H9 (cell line): ENCODE results near the gene NEUROD4. TPM values are rescaled to one million over a fixed set of nuclear protein-coding genes. Genes with fewer than 3 reads are reported as not detected.

Source experiments
- DNase-seq: peaks from one replicate; pipeline ENCODE4 v3.0.0-alpha.2; 2017
- H2AFZ ChIP-seq: one replicate; pipeline ENCODE4 v1.6.1; 2013; ENCODE audit warnings: mild to moderate bottlenecking, low read length, control low read depth, moderate library complexity
- H2AK5ac ChIP-seq: 2 replicates; pipeline ENCODE4 v1.6.1; 2013; ENCODE audit warnings: low read length, control low read depth, mixed read lengths; ENCODE audit not compliant: insufficient read length
- H2BK120ac ChIP-seq: one replicate; pipeline ENCODE4 v1.6.1; 2013; ENCODE audit warnings: low read depth, mild to moderate bottlenecking, low read length, control low read depth, inconsistent platforms; ENCODE audit not compliant: poor library complexity, severe bottlenecking
- H2BK12ac ChIP-seq: 2 replicates; pipeline ENCODE4 v1.6.1; 2013; ENCODE audit warnings: low read length, control low read depth, mixed read lengths, low read depth; ENCODE audit not compliant: insufficient read length
- H2BK15ac ChIP-seq: 2 replicates; pipeline ENCODE4 v1.6.1; 2013; ENCODE audit warnings: low read depth, low read length, control low read depth
- H2BK20ac ChIP-seq: one replicate; pipeline ENCODE4 v1.6.1; 2013; ENCODE audit warnings: low read depth, mild to moderate bottlenecking, low read length, control low read depth, inconsistent platforms; ENCODE audit not compliant: poor library complexity, severe bottlenecking
- H2BK5ac ChIP-seq: 2 replicates; pipeline ENCODE4 v1.6.1; 2013; ENCODE audit warnings: low read length, control low read depth, mixed read lengths; ENCODE audit not compliant: insufficient read length
- H3K14ac ChIP-seq: 2 replicates; pipeline ENCODE4 v1.6.1; 2013; ENCODE audit warnings: low read length, control low read depth; ENCODE audit not compliant: insufficient read depth
- H3K18ac ChIP-seq: 2 replicates; pipeline ENCODE4 v1.6.1; 2013; ENCODE audit warnings: low read depth, mild to moderate bottlenecking, mixed read lengths, low read length, control low read depth; ENCODE audit not compliant: insufficient read length
- H3K23ac ChIP-seq: 2 replicates; pipeline ENCODE4 v1.6.1; 2013; ENCODE audit warnings: low read length, control low read depth, mixed read lengths, low read depth; ENCODE audit not compliant: insufficient read length
- H3K23me2 ChIP-seq: 2 replicates; pipeline ENCODE4 v1.6.1; 2013; ENCODE audit warnings: low read depth, mild to moderate bottlenecking, mixed read lengths, low read length, control low read depth; ENCODE audit not compliant: insufficient read length, poor library complexity, severe bottlenecking
- H3K27ac ChIP-seq: 2 replicates; pipeline ENCODE4 v1.5.1; 2013; ENCODE audit warnings: low read length, control low read depth, mixed read lengths, low read depth; ENCODE audit not compliant: insufficient read length
- H3K27me3 ChIP-seq: 2 replicates; pipeline ENCODE4 v1.6.1; 2013; ENCODE audit warnings: low read length, control low read depth, inconsistent platforms; ENCODE audit not compliant: insufficient read depth
- H3K4ac ChIP-seq: 2 replicates; pipeline ENCODE4 v1.6.1; 2013; ENCODE audit warnings: low read depth, mild to moderate bottlenecking, control low read depth, inconsistent platforms, low read length, moderate library complexity
- H3K4me1 ChIP-seq: 2 replicates; pipeline ENCODE4 v1.6.1; 2013; ENCODE audit warnings: low read length, control low read depth, inconsistent platforms; ENCODE audit not compliant: insufficient read depth
- H3K4me2 ChIP-seq: 2 replicates; pipeline ENCODE4 v1.6.1; 2013; ENCODE audit warnings: low read length, control low read depth, mixed read lengths; ENCODE audit not compliant: insufficient read length, insufficient read depth
- H3K56ac ChIP-seq: 2 replicates; pipeline ENCODE4 v1.6.1; 2013; ENCODE audit warnings: low read depth, mild to moderate bottlenecking, mixed read lengths, low read length, control low read depth; ENCODE audit not compliant: insufficient read length
- H3K79me1 ChIP-seq: 2 replicates; pipeline ENCODE4 v1.6.1; 2013; ENCODE audit warnings: low read depth, mild to moderate bottlenecking, moderate library complexity, low read length, control low read depth, inconsistent platforms; ENCODE audit not compliant: insufficient read depth, poor library complexity, severe bottlenecking
- H3K79me2 ChIP-seq: 2 replicates; pipeline ENCODE4 v1.6.1; 2013; ENCODE audit warnings: low read length, control low read depth, inconsistent platforms; ENCODE audit not compliant: insufficient read depth
- H3K9ac ChIP-seq: 2 replicates; pipeline ENCODE4 v1.6.1; 2013; ENCODE audit warnings: low read length, control low read depth, mixed read lengths; ENCODE audit not compliant: insufficient read length; ENCODE audit errors: extremely low read depth
- H3K9me3 ChIP-seq: one replicate; pipeline ENCODE4 v1.6.1; 2013; ENCODE audit warnings: low read depth, low read length, inconsistent platforms; ENCODE audit not compliant: control insufficient read depth
- H3T11ph ChIP-seq: one replicate; pipeline ENCODE4 v1.6.1; 2013; ENCODE audit warnings: mild to moderate bottlenecking, low read length, control low read depth, inconsistent platforms
- H4K20me1 ChIP-seq: one replicate; pipeline ENCODE4 v1.6.1; 2013; ENCODE audit not compliant: control insufficient read depth, insufficient read length, insufficient read depth
- H4K5ac ChIP-seq: 2 replicates; pipeline ENCODE4 v1.6.1; 2013; ENCODE audit warnings: low read depth, mild to moderate bottlenecking, mixed read lengths, low read length, control low read depth; ENCODE audit not compliant: insufficient read length
- H4K8ac ChIP-seq: replicated peaks from 2 replicates; pipeline ENCODE4 v1.6.1; 2013; ENCODE audit warnings: low read length, control low read depth, mixed read lengths, low read depth; ENCODE audit not compliant: insufficient read length
- H4K91ac ChIP-seq: 2 replicates; pipeline ENCODE4 v1.6.1; 2013; ENCODE audit warnings: low read depth, mild to moderate bottlenecking, moderate library complexity, mixed read lengths, low read length, control low read depth; ENCODE audit not compliant: insufficient read length
- H3K27ac Mint-ChIP-seq, 3 experiments: 2 replicates in 2 of 3; 3 replicates in 1 of 3; pipeline ENCODE4 v1.8.0; 2020 to 2021; ENCODE audit warnings: mixed read lengths in 3 of 3, mild to moderate bottlenecking in 1 of 3, moderate library complexity in 1 of 3
- H3K27me3 Mint-ChIP-seq: 2 replicates; pipeline ENCODE4 v1.8.0; 2021; ENCODE audit warnings: low read depth, mild to moderate bottlenecking, moderate library complexity, mixed read lengths
- H3K36me3 Mint-ChIP-seq, 3 experiments: 2 replicates in 2 of 3; 3 replicates in 1 of 3; pipeline ENCODE4 v1.8.0; 2020 to 2021; ENCODE audit warnings: low read depth in 3 of 3, mixed read lengths in 3 of 3; ENCODE audit not compliant: insufficient read depth in 1 of 3
- H3K4me1 Mint-ChIP-seq, 2 experiments: 2 replicates each; pipeline ENCODE4 v1.8.0; 2020; ENCODE audit warnings: mixed read lengths in 2 of 2
- H3K4me3 Mint-ChIP-seq, 2 experiments: 2 replicates in 1 of 2; 3 replicates in 1 of 2; pipeline ENCODE4 v1.8.0; 2020 to 2021; ENCODE audit warnings: mild to moderate bottlenecking in 2 of 2, mixed read lengths in 2 of 2, moderate library complexity in 1 of 2
- H3K9me3 Mint-ChIP-seq, 2 experiments: 2 replicates in 1 of 2; 3 replicates in 1 of 2; pipeline ENCODE4 v1.8.0; 2020; ENCODE audit warnings: mild to moderate bottlenecking in 2 of 2, mixed read lengths in 2 of 2, moderate library complexity in 1 of 2
- CTCF ChIP-seq: fragments of 200-600 bp; sonication (generic); conservative IDR thresholded peaks from 3 replicates; pipeline ENCODE4 v1.8.0; 2021; ENCODE audit warnings: antibody characterized with exemption, mild to moderate bottlenecking
- WGBS: extraction: QIAGEN DNeasy Blood & Tissue Kit; methylation state at CpG from one replicate; pipeline ENCODE4 v1.1.7; 2013; ENCODE audit warnings: missing lambda C conversion rate, low lambda C conversion rate, mixed read lengths; ENCODE audit not compliant: insufficient read length; ENCODE audit errors: extremely low coverage; 5-methylcytosine and 5-hydroxymethylcytosine counted together
- total RNA-seq: library from RNA; stranded (reverse); gene quantifications from 2 replicates; pipeline ENCODE4 v1.2.1, GENCODE V29; 2021

The NEUROD4 gene
- total RNA-seq, 1 experiment from 2014 or later: not detected

GRCh38 chr12:54973556-54973955, 46.2 kb upstream of the NEUROD4 start:
- no peaks in the 10 kb centered on the region for H3K27me3 ChIP-seq
- H4K20me1 ChIP-seq: no peaks in the 10 kb centered on the region
- H3K18ac ChIP-seq: no peak overlapping the region
- no peak overlapping the region for H3K4ac ChIP-seq
- H2BK12ac ChIP-seq: no peak overlapping the region
- H3K79me2 ChIP-seq: no peaks in the 10 kb centered on the region
- H3K9ac ChIP-seq: no peak overlapping the region
- H2AK5ac ChIP-seq: no peak overlapping the region
- no peak overlapping the region for H3K14ac ChIP-seq
- H3K36me3 Mint-ChIP-seq: no peaks in the 10 kb centered on the region
- H2BK15ac ChIP-seq: no peak overlapping the region
- H3K56ac ChIP-seq: no peak overlapping the region
- H2BK120ac ChIP-seq: no peak overlapping the region
- no peak overlapping the region for H2BK20ac ChIP-seq
- no peak overlapping the region for H3K4me2 ChIP-seq
- no peak overlapping the region for H4K8ac ChIP-seq
- H3K23ac ChIP-seq: no peak overlapping the region
- no peak overlapping the region for H4K91ac ChIP-seq
- H3K23me2 ChIP-seq: no peaks in the 10 kb centered on the region
- DNase-seq: no peak
- H3K9me3 Mint-ChIP-seq: no peaks in the 10 kb centered on the region; a peak in 1 of 5 replicates
- no CpG with 5 or more reads among the region's 3 CpGs for WGBS
- H3K27ac ChIP-seq: no peak overlapping the region
- no peak overlapping the region for H3K27ac Mint-ChIP-seq
- peaks cover 14 to 15% of the 10 kb centered on the region in 2 experiments for H3K4me1 Mint-ChIP-seq
- H2AFZ ChIP-seq: no peak overlapping the region
- no peak overlapping the region for H4K5ac ChIP-seq
- H3K27me3 Mint-ChIP-seq: no peaks in the 10 kb centered on the region
- no peaks in the 10 kb centered on the region; the same call in 1 of the 2 replicates for H3K4me1 ChIP-seq
- no peaks in the 10 kb centered on the region for H3K79me1 ChIP-seq
- H3T11ph ChIP-seq: no peak overlapping the region
- TF ChIP-seq CTCF: no peak
- no peak overlapping the region for H2BK5ac ChIP-seq
- H3K4me3 Mint-ChIP-seq: no peak overlapping the region
- no peaks in the 10 kb centered on the region for H3K9me3 ChIP-seq
